ENCODE results near the gene ZAP70.

ZAP70 gene

GRCh38 chr2:97734061-97735051 lies 21.0 kb downstream of the ZAP70 start:
- no peak overlapping the region for H3K27ac ChIP-seq
- no peak for DNase-seq (ENCODE audit: low read depth, low spot score)
- H3K36me3 ChIP-seq (ENCODE audit: insufficient read depth, low read length): no peaks in the 10 kb centered on the region
- TF ChIP-seq FOXP2 (optimal IDR thresholded peaks at IDR 0.05; ENCODE audit: control extremely low read depth, extremely low read length, insufficient read depth) (no peak), EZH2 (IDR thresholded peaks at IDR 0.05) (no peak), POLR2AphosphoS5 (IDR thresholded peaks at IDR 0.05; ENCODE audit: borderline replicate concordance, low read depth, low read length) (no peak)
- no peak overlapping the region for H3K4me3 ChIP-seq
- H3K9ac ChIP-seq (ENCODE audit: insufficient read length): no peak overlapping the region
- H3K9me3 ChIP-seq (ENCODE audit: low read depth, low read length): no peaks in the 10 kb centered on the region

GRCh38 chr2:97735161-97735561 lies 21.8 kb downstream of the ZAP70 start:
- H3K9me3 ChIP-seq (ENCODE audit: low read depth, low read length): no peaks in the 10 kb centered on the region
- no peak overlapping the region for H3K9ac ChIP-seq (ENCODE audit: insufficient read length)
- H3K36me3 ChIP-seq (ENCODE audit: insufficient read depth, low read length): no peaks in the 10 kb centered on the region
- TF ChIP-seq EZH2 (IDR thresholded peaks at IDR 0.05) (no peak), POLR2AphosphoS5 (IDR thresholded peaks at IDR 0.05; ENCODE audit: borderline replicate concordance, low read depth, low read length) (no peak), FOXP2 (optimal IDR thresholded peaks at IDR 0.05; ENCODE audit: control extremely low read depth, extremely low read length, insufficient read depth) (no peak)
- no peak overlapping the region for H3K4me3 ChIP-seq
- H3K27ac ChIP-seq: no peak overlapping the region
- DNase-seq (ENCODE audit: low read depth, low spot score): no peak

GRCh38 chr2:97736185-97736584 lies 22.8 kb downstream of the ZAP70 start:
- H3K27ac ChIP-seq: no peak overlapping the region
- no peak for TF ChIP-seq POLR2AphosphoS5 (IDR thresholded peaks at IDR 0.05; ENCODE audit: borderline replicate concordance, low read depth, low read length)
- TF ChIP-seq FOXP2 (optimal IDR thresholded peaks at IDR 0.05; ENCODE audit: control extremely low read depth, extremely low read length, insufficient read depth): no peak
- no peak for TF ChIP-seq EZH2 (IDR thresholded peaks at IDR 0.05)
- H3K36me3 ChIP-seq (ENCODE audit: insufficient read depth, low read length): no peaks in the 10 kb centered on the region
- no peaks in the 10 kb centered on the region for H3K9me3 ChIP-seq (ENCODE audit: low read depth, low read length)
- no peak overlapping the region for H3K9ac ChIP-seq (ENCODE audit: insufficient read length)
- no peak overlapping the region for H3K4me3 ChIP-seq
- DNase-seq (ENCODE audit: low read depth, low spot score): no peak

- H3K4me3 ChIP-seq: no peak overlapping the region
- H3K36me3 ChIP-seq (ENCODE audit: insufficient read depth, low read length): no peaks in the 10 kb centered on the region
- no peak overlapping the region for H3K27ac ChIP-seq
- no peak overlapping the region for H3K9ac ChIP-seq (ENCODE audit: insufficient read length)
- TF ChIP-seq EZH2 (IDR thresholded peaks at IDR 0.05) (no peak), POLR2AphosphoS5 (IDR thresholded peaks at IDR 0.05; ENCODE audit: borderline replicate concordance, low read depth, low read length) (no peak), FOXP2 (optimal IDR thresholded peaks at IDR 0.05; ENCODE audit: control extremely low read depth, extremely low read length, insufficient read depth) (no peak)
- DNase-seq (ENCODE audit: low read depth, low spot score): no peak
- H3K9me3 ChIP-seq (ENCODE audit: low read depth, low read length): no peaks in the 10 kb centered on the region
These were observed 23.4 kb downstream of the ZAP70 start for GRCh38 chr2:97736608-97737330.

GRCh38 chr2:97737421-97738178 lies 24.2 kb downstream of the ZAP70 start:
- DNase-seq (ENCODE audit: low read depth, low spot score): no peak
- TF ChIP-seq FOXP2 (optimal IDR thresholded peaks at IDR 0.05; ENCODE audit: control extremely low read depth, extremely low read length, insufficient read depth): no peak
- TF ChIP-seq POLR2AphosphoS5 (IDR thresholded peaks at IDR 0.05; ENCODE audit: borderline replicate concordance, low read depth, low read length): no peak
- TF ChIP-seq EZH2 (IDR thresholded peaks at IDR 0.05): no peak
- no peak overlapping the region for H3K4me3 ChIP-seq
- H3K9me3 ChIP-seq (ENCODE audit: low read depth, low read length): no peaks in the 10 kb centered on the region
- H3K27ac ChIP-seq: no peak overlapping the region
- H3K36me3 ChIP-seq (ENCODE audit: insufficient read depth, low read length): no peaks in the 10 kb centered on the region
- no peak overlapping the region for H3K9ac ChIP-seq (ENCODE audit: insufficient read length)

- no peak overlapping the region for H3K9ac ChIP-seq (ENCODE audit: insufficient read length)
- H3K27ac ChIP-seq: no peak overlapping the region
- TF ChIP-seq EZH2 (IDR thresholded peaks at IDR 0.05) (no peak), FOXP2 (optimal IDR thresholded peaks at IDR 0.05; ENCODE audit: control extremely low read depth, extremely low read length, insufficient read depth) (no peak), POLR2AphosphoS5 (IDR thresholded peaks at IDR 0.05; ENCODE audit: borderline replicate concordance, low read depth, low read length) (no peak)
- DNase-seq (ENCODE audit: low read depth, low spot score): no peak
- H3K9me3 ChIP-seq (ENCODE audit: low read depth, low read length): no peaks in the 10 kb centered on the region
- no peaks in the 10 kb centered on the region for H3K36me3 ChIP-seq (ENCODE audit: insufficient read depth, low read length)
- no peak overlapping the region for H3K4me3 ChIP-seq
These were observed 25.0 kb downstream of the ZAP70 start for GRCh38 chr2:97738179-97739019.

All from SK-N-MC (cell line).